ENCODE results near the gene ILK. TPM values are rescaled to one million over a fixed set of nuclear protein-coding genes. Genes with fewer than 3 reads are reported as not detected.

The ILK gene
- total RNA-seq, 1 experiment from 2014 or later = 69.7 TPM

DNA sequence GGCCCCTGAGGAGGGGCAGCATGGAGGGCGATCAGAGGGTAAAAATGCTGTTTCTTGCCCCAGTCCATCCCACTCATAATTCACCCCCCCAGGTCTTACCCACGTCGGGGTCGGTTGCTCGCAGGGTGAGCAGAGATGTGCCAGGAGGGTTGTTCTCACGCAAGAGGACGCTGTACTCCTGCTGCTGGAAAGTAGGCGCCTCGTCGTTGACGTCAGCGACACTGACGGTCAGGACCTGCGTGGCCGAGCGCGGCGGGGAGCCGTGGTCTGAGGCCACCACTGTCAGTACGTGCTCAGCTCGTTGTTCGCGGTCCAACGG is 26.0 kb downstream of the ILK start:
- Histone ChIP-seq H3K36me3 (ENCODE audit: low read depth) (no peaks in the 10 kb centered on the region), H4K20me1 (ENCODE audit: insufficient read depth) (no peaks in the 10 kb centered on the region), H3K79me2 (ENCODE audit: low read depth) (no peaks in the 10 kb centered on the region), H3K27me3 (ENCODE audit: insufficient read depth, low read depth) (no peaks in the 10 kb centered on the region), H3K4me1 (replicated peaks; ENCODE audit: insufficient read depth) (no peaks in the 10 kb centered on the region), H3K9me2 (ENCODE audit: insufficient read depth) (no peaks in the 10 kb centered on the region), H3K4me3 (no peak overlapping the region), H3K27ac (no peak overlapping the region), H3F3A (ENCODE audit: insufficient read depth, low read depth) (no peaks in the 10 kb centered on the region), H2AFZ (no peak overlapping the region), H3K9me3 (ENCODE audit: insufficient read depth, low read depth) (no peaks in the 10 kb centered on the region), H3K4me2 (no peak overlapping the region)
- no peak for DNase-seq
- CTCF ChIA-PET = no interaction called here
- POLR2A ChIA-PET (ENCODE audit: unreplicated experiment) = no interaction called here
- TF ChIP-seq, protein P1, sequence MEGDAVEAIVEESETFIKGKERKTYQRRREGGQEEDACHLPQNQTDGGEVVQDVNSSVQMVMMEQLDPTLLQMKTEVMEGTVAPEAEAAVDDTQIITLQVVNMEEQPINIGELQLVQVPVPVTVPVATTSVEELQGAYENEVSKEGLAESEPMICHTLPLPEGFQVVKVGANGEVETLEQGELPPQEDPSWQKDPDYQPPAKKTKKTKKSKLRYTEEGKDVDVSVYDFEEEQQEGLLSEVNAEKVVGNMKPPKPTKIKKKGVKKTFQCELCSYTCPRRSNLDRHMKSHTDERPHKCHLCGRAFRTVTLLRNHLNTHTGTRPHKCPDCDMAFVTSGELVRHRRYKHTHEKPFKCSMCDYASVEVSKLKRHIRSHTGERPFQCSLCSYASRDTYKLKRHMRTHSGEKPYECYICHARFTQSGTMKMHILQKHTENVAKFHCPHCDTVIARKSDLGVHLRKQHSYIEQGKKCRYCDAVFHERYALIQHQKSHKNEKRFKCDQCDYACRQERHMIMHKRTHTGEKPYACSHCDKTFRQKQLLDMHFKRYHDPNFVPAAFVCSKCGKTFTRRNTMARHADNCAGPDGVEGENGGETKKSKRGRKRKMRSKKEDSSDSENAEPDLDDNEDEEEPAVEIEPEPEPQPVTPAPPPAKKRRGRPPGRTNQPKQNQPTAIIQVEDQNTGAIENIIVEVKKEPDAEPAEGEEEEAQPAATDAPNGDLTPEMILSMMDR (conservative IDR thresholded peaks at IDR 0.05) = no peak
- TF ChIP-seq EZH2 (IDR thresholded peaks at IDR 0.05; ENCODE audit: low read depth) = no peak
- no TSS peak for BruUV-seq (replicated peaks)
- intact Hi-C loops (cut with micrococcal nuclease; ENCODE audit: unreplicated experiment) = no loop called here

DNA sequence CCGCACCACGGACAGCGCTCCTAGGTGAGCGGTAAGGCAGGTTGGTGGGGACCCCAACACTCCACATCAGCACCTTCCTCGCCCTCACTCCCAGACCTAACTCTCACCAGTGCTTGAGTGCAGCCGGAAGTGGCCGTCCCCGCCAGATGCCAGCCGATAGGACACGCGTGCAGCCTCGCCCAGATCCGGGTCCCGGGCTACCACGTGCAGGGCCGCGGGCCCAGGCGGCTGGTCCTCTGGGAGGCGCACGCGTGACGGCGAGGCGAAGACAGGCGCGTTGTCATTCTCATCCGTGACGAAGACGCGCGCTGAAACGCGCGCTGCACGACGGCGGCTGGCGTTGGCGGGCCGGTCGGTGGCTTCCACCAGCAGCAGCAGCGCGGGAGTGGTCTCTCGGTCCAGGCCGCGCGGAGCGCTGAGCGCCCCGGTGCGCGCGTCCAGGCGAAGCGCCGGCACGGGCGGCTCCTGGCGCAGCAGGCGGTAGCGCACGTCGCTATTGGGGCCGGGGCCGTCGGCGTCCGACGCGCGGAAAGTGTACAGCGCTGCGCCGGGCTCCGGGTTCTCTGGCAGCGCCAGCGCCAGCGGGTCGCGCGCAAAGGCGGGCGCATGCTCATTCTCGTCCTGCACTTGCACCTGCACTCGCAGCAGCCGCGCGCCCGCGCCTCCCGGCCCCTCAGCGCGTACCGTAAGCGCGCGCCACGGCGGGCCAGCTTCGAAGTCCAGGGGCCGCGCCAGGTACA is 26.5 kb downstream of the ILK start:
- no peak for DNase-seq
- TF ChIP-seq, protein P1 (conservative IDR thresholded peaks at IDR 0.05) = no peak
- TF ChIP-seq EZH2 (IDR thresholded peaks at IDR 0.05; ENCODE audit: low read depth) = no peak
- no peak overlapping the region for H2AFZ ChIP-seq
- no peaks in the 10 kb centered on the region for H3K36me3 ChIP-seq (ENCODE audit: low read depth)
- H3K27me3 ChIP-seq (ENCODE audit: insufficient read depth, low read depth) = no peaks in the 10 kb centered on the region
- no peaks in the 10 kb centered on the region for H3K79me2 ChIP-seq (ENCODE audit: low read depth)
- no peaks in the 10 kb centered on the region for H3K4me1 ChIP-seq (replicated peaks; ENCODE audit: insufficient read depth)
- H3K9me2 ChIP-seq (ENCODE audit: insufficient read depth) = no peaks in the 10 kb centered on the region
- H3K4me2 ChIP-seq = no peak overlapping the region
- BruUV-seq (replicated peaks) = no TSS peak
- ChIA-PET POLR2A (ENCODE audit: unreplicated experiment) (no interaction called here), CTCF (no interaction called here)
- H4K20me1 ChIP-seq (ENCODE audit: insufficient read depth) = no peaks in the 10 kb centered on the region
- intact Hi-C loops (cut with micrococcal nuclease; ENCODE audit: unreplicated experiment) = no loop called here
- no peaks in the 10 kb centered on the region for H3F3A ChIP-seq (ENCODE audit: insufficient read depth, low read depth)
- H3K4me3 ChIP-seq = no peak overlapping the region
- H3K27ac ChIP-seq = no peak overlapping the region
- no peaks in the 10 kb centered on the region for H3K9me3 ChIP-seq (ENCODE audit: insufficient read depth, low read depth)

DNA sequence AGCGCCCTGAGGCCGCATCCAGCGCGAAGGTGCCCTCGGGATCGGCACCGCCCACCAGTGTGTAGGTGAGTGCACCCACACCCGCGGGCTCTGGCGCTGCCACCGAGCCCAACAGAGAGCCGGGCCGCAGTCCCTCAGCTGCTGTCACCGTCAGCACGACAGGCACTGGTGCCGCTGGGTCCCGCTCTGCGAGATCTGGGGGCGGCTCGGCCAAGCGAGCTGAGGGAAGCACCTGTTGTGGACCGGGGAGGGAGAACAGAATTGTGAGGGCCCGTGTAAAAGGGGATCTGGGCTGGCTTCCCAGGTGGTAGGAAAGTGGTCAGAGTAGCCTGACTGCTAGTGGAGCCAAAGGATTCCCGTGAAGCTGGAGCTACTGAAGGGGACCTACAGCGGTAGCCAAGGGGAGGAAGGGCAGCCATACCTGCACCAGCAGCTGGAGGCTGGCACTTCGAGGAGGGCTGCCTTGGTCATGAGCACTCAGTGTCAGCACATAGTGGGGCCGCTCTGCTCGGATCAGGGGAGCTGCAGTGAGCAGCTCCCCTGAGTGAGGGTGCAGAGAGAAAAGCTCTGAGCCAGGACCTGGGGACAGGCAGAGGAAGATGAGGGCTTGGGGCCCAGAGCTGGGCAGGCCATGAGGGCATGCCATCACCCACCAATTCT is 27.2 kb downstream of the ILK start:
- no peaks in the 10 kb centered on the region for H3K9me3 ChIP-seq (ENCODE audit: insufficient read depth, low read depth)
- no peaks in the 10 kb centered on the region for H3K27me3 ChIP-seq (ENCODE audit: insufficient read depth, low read depth)
- no peaks in the 10 kb centered on the region for H3K36me3 ChIP-seq (ENCODE audit: low read depth)
- intact Hi-C loops (cut with micrococcal nuclease; ENCODE audit: unreplicated experiment) = no loop called here
- no peak overlapping the region for H3K4me2 ChIP-seq
- H3K79me2 ChIP-seq (ENCODE audit: low read depth) = no peaks in the 10 kb centered on the region
- no peaks in the 10 kb centered on the region for H3K4me1 ChIP-seq (replicated peaks; ENCODE audit: insufficient read depth)
- H4K20me1 ChIP-seq (ENCODE audit: insufficient read depth) = no peaks in the 10 kb centered on the region
- ChIA-PET POLR2A (ENCODE audit: unreplicated experiment) (no interaction called here), CTCF (no interaction called here)
- no peak overlapping the region for H3K27ac ChIP-seq
- no TSS peak for BruUV-seq (replicated peaks)
- H3K4me3 ChIP-seq = no peak overlapping the region
- DNase-seq = no peak
- H2AFZ ChIP-seq = no peak overlapping the region
- TF ChIP-seq EZH2 (IDR thresholded peaks at IDR 0.05; ENCODE audit: low read depth) = no peak
- TF ChIP-seq, protein P1 (conservative IDR thresholded peaks at IDR 0.05) = no peak
- H3F3A ChIP-seq (ENCODE audit: insufficient read depth, low read depth) = no peaks in the 10 kb centered on the region
- H3K9me2 ChIP-seq (ENCODE audit: insufficient read depth) = no peaks in the 10 kb centered on the region

Data from PC-9 (cell line).